GM21447 (cell line): Measurements from ENCODE around the gene ASTN2.

Source experiments
- ATAC-seq: cut with Tn5 transposase; IDR thresholded peaks from one replicate; pipeline ENCODE4 v1.9.1; 2021; ENCODE audit not compliant: unreplicated experiment

ASTN2 gene

DNA sequence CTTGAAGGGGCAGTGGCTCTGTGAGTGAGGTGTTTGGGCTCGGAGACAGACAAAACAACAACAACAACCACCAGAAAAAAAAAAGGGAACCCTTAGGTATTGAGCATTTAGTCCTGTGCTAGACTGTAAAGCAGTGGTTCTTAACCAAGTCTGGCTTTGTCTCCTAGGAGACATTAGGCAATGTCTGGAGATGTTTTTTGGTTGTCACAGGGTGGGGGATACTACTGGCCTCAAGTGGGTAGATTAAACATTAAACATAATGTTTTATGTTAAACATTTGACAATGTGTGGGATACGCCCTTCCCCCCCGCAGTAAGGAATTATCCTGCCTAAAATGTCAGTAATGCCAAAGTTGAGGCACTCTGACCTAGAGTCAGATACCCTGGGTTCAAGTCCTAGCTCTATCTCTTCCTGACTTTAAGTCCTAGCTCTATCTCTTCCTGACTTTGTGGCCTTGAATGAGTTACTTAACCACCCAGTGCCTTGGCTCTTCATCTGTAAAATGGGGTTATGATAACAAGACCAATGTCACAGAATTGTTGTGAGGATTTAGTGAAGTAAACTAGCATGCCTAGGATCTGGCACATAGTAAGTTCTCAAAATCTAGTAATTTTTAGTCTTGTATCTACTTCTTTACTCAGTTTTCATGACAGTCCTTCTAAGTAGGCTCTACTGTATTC, 725.9 kb downstream of the ASTN2 start:
- no peak for ATAC-seq

- ATAC-seq, result no peak
These were observed 727.1 kb downstream of the ASTN2 start for GRCh38 chr9:116687754-116688135.

DNA sequence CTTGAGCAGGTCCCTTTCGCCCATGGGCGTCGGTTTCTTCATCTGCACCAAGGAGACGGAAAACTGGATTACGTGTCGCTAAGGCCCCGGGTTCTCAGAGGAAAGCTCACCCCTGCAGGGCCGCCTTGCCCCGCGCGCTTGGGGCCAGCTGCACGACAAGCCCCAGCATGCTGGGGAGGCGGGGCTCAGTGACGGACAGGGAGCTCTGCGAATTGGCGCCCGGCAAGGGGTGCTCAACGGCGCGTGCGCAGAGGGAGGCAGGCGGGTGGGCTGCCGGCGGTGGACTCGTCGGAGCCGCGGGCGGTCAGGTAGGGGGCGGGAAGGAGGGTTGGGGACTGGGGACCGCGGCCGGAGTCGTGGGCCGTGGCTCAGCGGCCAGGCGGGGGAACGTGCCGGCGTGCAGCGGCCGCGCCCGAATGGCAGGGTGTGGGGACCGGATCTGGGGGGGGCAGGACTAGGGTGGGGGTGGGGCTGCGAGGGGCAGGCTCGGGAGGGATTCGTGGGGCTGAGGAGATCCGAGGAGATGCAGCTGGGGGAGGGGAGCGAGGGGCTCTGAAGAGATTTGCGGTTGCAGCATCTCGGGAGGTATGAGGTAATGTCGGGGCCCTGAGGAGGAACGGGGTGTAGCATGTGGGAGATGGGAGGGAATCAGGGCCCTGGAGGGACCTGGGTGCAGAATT, 727.6 kb downstream of the ASTN2 start, which contains the start of gene TRIM32:
TRIM32 (plus strand) TSS at position 232 of the 680 bp plus-strand sequence. CDS start 10,438 bp downstream, outside the sequence.
- peak; percentile 98 for ATAC-seq

GRCh38 chr9:116686693-116687073, 728.2 kb downstream of the ASTN2 start:
- peak; percentile 40 for ATAC-seq

DNA sequence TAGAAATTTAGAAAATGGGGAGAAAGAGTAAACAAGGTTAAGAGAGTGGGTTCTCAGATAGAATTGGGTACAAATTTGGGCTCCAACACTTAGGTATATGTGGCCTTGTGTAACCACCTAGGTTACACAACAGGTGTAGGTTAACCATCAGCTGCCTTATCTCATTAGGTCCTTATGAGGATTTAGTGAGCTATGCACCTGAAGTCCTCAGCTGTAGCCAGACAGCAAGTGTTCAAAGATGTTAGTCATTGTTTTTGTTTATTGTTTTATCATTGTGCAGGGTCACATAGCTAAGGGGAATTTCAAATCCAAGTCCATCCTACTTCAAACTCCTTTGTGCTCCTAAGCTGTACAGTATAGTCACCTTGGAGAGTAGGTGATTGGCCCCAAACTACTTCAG, 728.7 kb downstream of the ASTN2 start:
- ATAC-seq, result no peak

DNA sequence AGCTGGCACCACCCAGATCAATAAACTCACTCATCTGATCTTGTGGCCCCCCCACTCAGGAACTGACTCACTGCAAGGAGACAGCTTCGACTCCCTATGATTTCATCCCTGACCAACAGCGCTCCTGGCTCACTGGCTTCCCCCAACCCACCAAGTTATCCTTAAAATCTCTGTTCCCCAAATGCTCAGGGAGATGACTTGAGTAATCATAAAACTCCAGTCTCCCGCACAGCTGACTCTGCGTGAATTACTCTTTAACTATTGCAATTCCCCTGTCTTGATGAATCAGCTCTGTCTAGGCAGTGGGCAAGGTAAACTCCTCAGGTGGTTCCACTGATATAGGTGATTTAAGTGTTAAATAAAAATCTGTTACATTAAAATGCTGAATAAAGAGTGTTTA, 729.7 kb downstream of the ASTN2 start:
- ATAC-seq, result no peak

GRCh38 chr9:116683535-116683934, 731.3 kb downstream of the ASTN2 start:
- no peak for ATAC-seq

DNA sequence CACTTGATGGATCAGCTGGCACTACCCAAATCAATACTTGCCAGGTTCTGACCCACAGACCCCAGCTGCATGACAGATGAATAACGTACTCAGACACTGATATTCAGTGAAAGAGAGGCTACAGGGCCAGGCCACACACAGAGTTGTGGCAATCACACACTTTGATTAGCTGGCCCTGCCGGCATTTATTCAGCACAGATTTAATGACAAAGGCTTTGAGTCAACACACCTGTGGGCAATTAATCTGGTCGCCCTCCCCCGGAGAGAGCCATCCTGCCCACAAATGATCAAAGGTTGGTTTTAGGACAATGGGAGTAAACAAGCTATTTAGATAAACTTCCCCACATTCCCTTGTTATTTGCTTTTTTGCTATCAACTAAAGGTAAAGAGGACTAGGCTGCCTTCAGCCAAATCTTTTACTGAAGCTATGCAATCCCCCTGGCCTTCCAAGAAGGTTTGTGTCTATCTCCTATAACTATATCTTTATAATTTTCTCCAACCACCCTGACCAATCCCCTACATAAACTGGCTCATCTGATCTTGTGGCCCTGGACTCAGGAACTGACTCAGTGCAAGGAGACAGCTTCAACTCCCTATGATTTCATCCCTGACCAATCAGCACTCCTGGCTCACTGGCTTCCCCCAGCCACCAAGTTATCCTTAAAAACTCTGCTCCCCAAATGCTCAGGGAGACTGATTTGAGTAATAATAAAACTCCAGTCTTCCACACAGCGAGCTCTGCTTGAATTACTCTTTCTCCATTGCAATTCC, 740.5 kb downstream of the ASTN2 start:
- no peak for ATAC-seq

- no peak for ATAC-seq
These were observed 741.5 kb downstream of the ASTN2 start for GRCh38 chr9:116673375-116673774.

GRCh38 chr9:116671605-116672004, 743.3 kb downstream of the ASTN2 start:
- ATAC-seq, result peak; percentile 61

GRCh38 chr9:116668970-116669695, 745.7 kb downstream of the ASTN2 start:
- ATAC-seq, result no peak

GRCh38 chr9:116663581-116663980, 751.3 kb downstream of the ASTN2 start:
- no peak for ATAC-seq

GRCh38 chr9:116662646-116663310, 752.1 kb downstream of the ASTN2 start:
- no peak for ATAC-seq

- ATAC-seq, result peak; percentile 89
These were observed 753.6 kb downstream of the ASTN2 start for GRCh38 chr9:116661037-116661954.

- ATAC-seq, result no peak
These were observed 756.6 kb downstream of the ASTN2 start for GRCh38 chr9:116658265-116658664.

DNA sequence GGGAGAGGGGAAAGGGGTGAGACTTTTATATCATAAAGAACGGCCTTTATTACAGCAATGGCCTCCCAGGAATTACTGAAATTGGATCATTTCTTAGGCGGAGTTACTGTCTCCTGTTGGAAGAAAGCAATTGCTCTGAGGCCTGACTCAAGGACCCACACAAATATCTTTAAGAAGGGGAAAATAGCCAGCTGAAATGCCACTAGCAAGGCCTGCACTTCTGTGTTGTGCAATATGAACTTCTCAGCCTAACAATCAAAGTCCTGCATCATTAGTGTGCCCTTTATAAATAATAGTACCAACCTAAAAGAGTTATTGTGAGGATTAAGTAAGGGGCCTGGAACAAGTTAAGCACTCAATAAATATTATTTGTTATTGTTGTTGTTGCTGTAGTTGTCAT, 757.9 kb downstream of the ASTN2 start:
- ATAC-seq, result no peak

GRCh38 chr9:116656501-116656971, 758.3 kb downstream of the ASTN2 start:
- no peak for ATAC-seq

DNA sequence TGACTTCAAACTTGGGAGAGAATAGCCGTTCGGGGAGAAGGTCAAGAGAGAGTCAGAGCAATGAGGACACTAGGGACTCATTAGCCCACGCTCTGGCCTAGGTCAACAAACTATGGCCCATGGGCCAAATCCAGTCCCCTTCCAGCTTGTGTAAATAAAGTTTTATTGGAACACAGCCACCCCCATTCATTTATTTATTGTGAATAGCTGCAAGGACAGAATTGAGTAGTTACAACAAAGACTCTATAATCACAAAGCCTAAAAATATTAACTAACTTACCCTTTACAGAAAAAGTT, 760.9 kb downstream of the ASTN2 start:
- no peak for ATAC-seq

DNA sequence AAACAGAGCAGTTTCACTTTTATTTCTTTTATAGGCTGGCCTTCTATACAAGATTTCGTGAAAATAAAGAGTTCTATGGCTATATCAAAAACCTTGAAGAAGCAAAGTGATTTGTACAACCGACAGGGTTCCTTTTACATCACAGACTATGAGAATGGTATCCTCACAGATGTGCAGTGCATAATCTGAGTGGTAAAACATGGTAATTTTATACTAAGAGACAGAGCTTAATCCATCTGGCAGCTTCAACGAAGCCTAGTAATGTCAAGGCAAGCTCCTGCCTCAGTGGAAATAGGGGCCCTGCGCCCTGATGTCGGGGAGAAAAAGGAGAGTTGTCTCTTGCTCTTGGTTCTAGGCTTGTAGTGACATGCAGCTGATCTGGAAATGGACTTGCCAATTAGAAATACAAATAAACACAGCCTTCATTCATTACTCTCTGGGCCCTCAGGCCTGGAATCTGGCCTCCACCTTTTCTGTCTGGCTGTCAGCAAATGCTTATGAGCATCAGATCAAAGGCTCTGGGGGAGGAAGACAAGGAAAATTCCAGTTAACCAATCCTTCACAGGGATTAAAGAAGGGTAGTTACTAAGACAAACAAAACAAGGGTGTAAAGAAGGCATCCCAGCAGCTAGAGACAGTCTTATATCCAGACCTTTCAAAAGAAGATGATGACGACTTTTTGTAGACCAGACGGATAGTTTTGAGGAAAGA, 761.4 kb downstream of the ASTN2 start:
- no peak for ATAC-seq
